Subcutaneous adipose tissue (tissue), 4 donors: ENCODE data around the gene ERBB3. TPM values are rescaled to one million over a fixed set of nuclear protein-coding genes. Genes with fewer than 3 reads are reported as not detected.

Experiments
- CTCF ChIP-seq: fragments of 450-650 bp; IDR thresholded peaks from one replicate; pipeline ENCODE4 v1.5.1; 2016; ENCODE audit warnings: low read depth, mild to moderate bottlenecking, control low read depth, antibody characterized with exemption, moderate library complexity
- total RNA-seq, 4 donors: library from RNA; depleted of rRNA; stranded (reverse); fragments of >200 nt; gene quantifications; one replicate each; pipeline ENCODE4 v1.1.0, GENCODE V29; 2016

ERBB3 gene
- total RNA-seq, 4 donors from 2014 or later: 0.34 to 2.6 (median 0.66) TPM

- TF ChIP-seq CTCF: no peak
These were observed 5.6 kb upstream of the ERBB3 start for GRCh38 chr12:56074396-56074795.

- no peak for TF ChIP-seq CTCF
These were observed 1.5 kb upstream of the ERBB3 start for GRCh38 chr12:56078427-56078826.

- no peak for TF ChIP-seq CTCF
These were observed 838 bp upstream of the ERBB3 start for GRCh38 chr12:56078931-56079722.

GRCh38 chr12:56080556-56081138, 682 bp downstream of the ERBB3 start:
- TF ChIP-seq CTCF: no peak

GRCh38 chr12:56081393-56082347, 1.7 kb downstream of the ERBB3 start:
- no peak for TF ChIP-seq CTCF

- no peak for TF ChIP-seq CTCF
These were observed 2.4 kb downstream of the ERBB3 start for GRCh38 chr12:56082382-56082781.

- TF ChIP-seq CTCF: no peak
These were observed 3.0 kb downstream of the ERBB3 start for GRCh38 chr12:56082967-56083366.
